ENCODE results near the gene LRRC38. TPM values are rescaled to one million over a fixed set of nuclear protein-coding genes. Genes with fewer than 3 reads are reported as not detected.

The LRRC38 gene
- total and polyA plus RNA-seq, 2 of the 8 experiments (the other 6 are each of a cell fraction or from before 2014, with no cell fraction given) = 0.17 to 0.63 TPM

GRCh38 chr1:13499422-13499821, 14.4 kb downstream of the LRRC38 start:
- H2AK5ac ChIP-seq (ENCODE audit: low read depth, low read length) = peak overlapping the region; percentile 26; the same call in 1 of the 2 replicates
- no peak overlapping the region for H2BK5ac ChIP-seq (ENCODE audit: low read depth, low read length)
- no peak overlapping the region for H3K4me3 ChIP-seq (ENCODE audit: extremely low read depth in 1 of 4, insufficient read depth in 2 of 4, low read depth in 3 of 4, low read length in 4 of 4)
- ChIA-PET POLR2A (ENCODE audit: partially characterized antibody) (no interaction called here), CTCF (ENCODE audit: partially characterized antibody) (interaction anchor here (1.7 kb wide), 1 partner anchor 17 kb away, joined by 7 read pairs; no protein-coding TSS in a partner anchor)
- peaks cover 0 to 3% (median 0%) of the 10 kb centered on the region in 4 experiments; a peak in 1 of 7 replicates for H3K4me1 ChIP-seq (replicated peaks in 1 of 4; ENCODE audit: control insufficient read depth in 3 of 4, insufficient read depth in 4 of 4, low read length in 3 of 4)
- H3K4me2 ChIP-seq (ENCODE audit: insufficient read depth in 1 of 2, low read depth in 2 of 2, low read length in 2 of 2) = no peak overlapping the region
- H4K5ac ChIP-seq (ENCODE audit: insufficient read length, low read depth, low read length) = no peak overlapping the region
- DNase-seq (ENCODE audit: low read depth in 1 of 2, low spot score in 2 of 2) (no peak), FAIRE-seq (no peak)
- H3K23me2 ChIP-seq (ENCODE audit: low read depth, low read length) = no peaks in the 10 kb centered on the region
- no peak overlapping the region for H2BK120ac ChIP-seq (replicated peaks; ENCODE audit: low read depth, low read length)
- H3K9ac ChIP-seq (replicated peaks in 1 of 4; ENCODE audit: extremely low read depth in 1 of 4, low read depth in 3 of 4, low read length in 3 of 4) = no peak overlapping the region
- no peaks in the 10 kb centered on the region for H3K79me2 ChIP-seq (ENCODE audit: control insufficient read depth in 1 of 2, insufficient read depth in 2 of 2, low read length in 2 of 2)
- H3K9me3 ChIP-seq (ENCODE audit: insufficient read depth in 2 of 2, low read depth in 1 of 2, low read length in 1 of 2) = peaks cover 0 to 6% of the 10 kb centered on the region in 2 experiments; a peak in 2 of 4 replicates
- WGBS, 2 experiments (ENCODE audit: extremely low coverage in 1 of 2, insufficient coverage in 1 of 2, insufficient read length in 1 of 2, insufficient replicate concordance in 2 of 2, low coverage in 1 of 2, low lambda C conversion rate in 2 of 2, missing lambda C conversion rate in 1 of 2) = 87% methylated on average over 5 of the region's 5 CpGs; no CpG with 5 or more reads in 1 of the 2 experiments
- H3K4ac ChIP-seq (replicated peaks; ENCODE audit: insufficient read length, low read depth, low read length) = no peak overlapping the region
- H4K91ac ChIP-seq (replicated peaks; ENCODE audit: insufficient read length, low read length) = no peak overlapping the region
- no peak overlapping the region for H2BK20ac ChIP-seq (ENCODE audit: low read length)
- no peak overlapping the region for H3K23ac ChIP-seq (ENCODE audit: insufficient read length)
- H3K79me1 ChIP-seq (ENCODE audit: low read depth, low read length) = no peaks in the 10 kb centered on the region
- H2BK12ac ChIP-seq (ENCODE audit: low read depth, low read length) = no peak overlapping the region
- H3K36me3 ChIP-seq (ENCODE audit: control insufficient read depth in 2 of 4, insufficient read depth in 4 of 4, low read length in 3 of 4) = no peaks in the 10 kb centered on the region
- no peak overlapping the region for H3K56ac ChIP-seq (replicated peaks; ENCODE audit: insufficient read length, low read depth, low read length)
- H4K8ac ChIP-seq (ENCODE audit: extremely low read depth, insufficient read depth, low read length) = no peak overlapping the region
- no peak overlapping the region for H2AFZ ChIP-seq (ENCODE audit: low read length)
- no peaks in the 10 kb centered on the region for H4K20me1 ChIP-seq (replicated peaks in 1 of 2; ENCODE audit: control insufficient read depth in 1 of 2, insufficient read depth in 2 of 2, low read length in 2 of 2)
- H3K27me3 ChIP-seq (replicated peaks in 1 of 4; ENCODE audit: control insufficient read depth in 3 of 4, extremely low read depth in 1 of 4, insufficient read depth in 3 of 4, low read length in 3 of 4) = no peaks in the 10 kb centered on the region; a peak in 1 of 7 replicates
- H3K18ac ChIP-seq (ENCODE audit: extremely low read depth, low read length) = no peak overlapping the region
- no peak overlapping the region for H2BK15ac ChIP-seq (ENCODE audit: low read length)
- H3K14ac ChIP-seq (ENCODE audit: insufficient read length) = no peak overlapping the region
- H3K27ac ChIP-seq (ENCODE audit: low read depth, low read length) = no peak overlapping the region
- TF ChIP-seq FOSL1 (IDR thresholded peaks at IDR 0.05; ENCODE audit: insufficient read depth, low read depth, low read length) (no peak), SIX5 (IDR thresholded peaks at IDR 0.05; ENCODE audit: low read depth, low read length) (no peak), JUND (IDR thresholded peaks at IDR 0.05; ENCODE audit: low read length) (no peak), SRF (IDR thresholded peaks at IDR 0.05; ENCODE audit: low read depth, low read length) (no peak), BACH1 (IDR thresholded peaks at IDR 0.05; ENCODE audit: low read length) (no peak), KDM4A (IDR thresholded peaks at IDR 0.05; ENCODE audit: low read depth, low read length, severe bottlenecking) (no peak), POU5F1 (IDR thresholded peaks at IDR 0.05; ENCODE audit: low read depth, low read length) (no peak), CEBPB (IDR thresholded peaks at IDR 0.05; ENCODE audit: low read depth, low read length) (no peak), BRCA1 (IDR thresholded peaks at IDR 0.05; ENCODE audit: low read depth, low read length) (no peak), CTCF (IDR thresholded peaks at IDR 0.05; ENCODE audit: control extremely low read depth in 1 of 3, insufficient read depth in 1 of 3, low read depth in 1 of 3, low read length in 3 of 3) (no peak), YY1 (IDR thresholded peaks at IDR 0.05; ENCODE audit: low read depth, low read length) (no peak), HDAC6 (IDR thresholded peaks at IDR 0.05; ENCODE audit: low read depth, low read length) (no peak), ZNF274 (IDR thresholded peaks at IDR 0.05; ENCODE audit: borderline replicate concordance, extremely low read depth, low read length) (no peak)
